ENCODE data around the gene EXOC4.

GRCh38 chr7:133358708-133359107, 105.8 kb downstream of the EXOC4 start:
- TF ChIP-seq POLR2AphosphoS5 (IDR thresholded peaks at IDR 0.05; ENCODE audit: borderline replicate concordance, low read depth, low read length) (no peak), EZH2 (IDR thresholded peaks at IDR 0.05) (no peak)

Measured in SK-N-MC (cell line).